GM19193 (cell line): ENCODE data around the gene SRSF10.

Source experiments
- POLR2A ChIP-seq: IDR thresholded peaks from 4 replicates; pipeline ENCODE4 v1.6.1; 2011; ENCODE audit not compliant: insufficient read depth, insufficient read length; ENCODE audit errors: extremely low read depth

The SRSF10 gene

GRCh38 chr1:23979881-23980727 lies at the start of gene SRSF10:
SRSF10 (minus strand) TSS chr1:23980327; CDS start chr1:23980255, 72 bp downstream.
- peak; percentile 99 for TF ChIP-seq POLR2A

GRCh38 chr1:24027838-24028468 lies 47.8 kb upstream of the SRSF10 start:
- no peak for TF ChIP-seq POLR2A

- no peak for TF ChIP-seq POLR2A
Observed at GRCh38 chr1:24022581-24023361, 42.6 kb upstream of the SRSF10 start.

GRCh38 chr1:24021403-24022266 lies 41.5 kb upstream of the SRSF10 start:
- TF ChIP-seq POLR2A: no peak

GRCh38 chr1:24020470-24020869 lies 40.3 kb upstream of the SRSF10 start:
- no peak for TF ChIP-seq POLR2A

GRCh38 chr1:24020025-24020424 lies 39.9 kb upstream of the SRSF10 start:
- TF ChIP-seq POLR2A: no peak

GRCh38 chr1:24018611-24019580 lies 38.8 kb upstream of the SRSF10 start:
- TF ChIP-seq POLR2A: no peak

- no peak for TF ChIP-seq POLR2A
Observed at GRCh38 chr1:24015221-24016210, 35.4 kb upstream of the SRSF10 start.

GRCh38 chr1:24010650-24011049 lies 30.5 kb upstream of the SRSF10 start:
- TF ChIP-seq POLR2A: no peak

GRCh38 chr1:24009406-24009805 lies 29.3 kb upstream of the SRSF10 start:
- TF ChIP-seq POLR2A: no peak

- TF ChIP-seq POLR2A: no peak
Observed at GRCh38 chr1:24007079-24007478, 27.0 kb upstream of the SRSF10 start.

- no peak for TF ChIP-seq POLR2A
Observed at GRCh38 chr1:24005163-24005562, 25.0 kb upstream of the SRSF10 start.
